T-helper 17 cell (primary cell): ENCODE data around the gene PNMA6E. TPM values are rescaled to one million over a fixed set of nuclear protein-coding genes. Genes with fewer than 3 reads are reported as not detected.

Experiments
- ATAC-seq: fragments of 150-1000 bp; cut with Tn5 transposase; 2 replicates; pipeline ENCODE4 v1.10.0; 2021; ENCODE audit warnings: mild to moderate bottlenecking, moderate library complexity
- DNase-seq, 3 donors: peaks; one replicate each; pipeline versions ENCODE4 v3.0.0 to v3.0.0-alpha.2; 2020 to 2021
- H3K9me3 ChIP-seq: one replicate; pipeline ENCODE4 v1.7.0; 2013; ENCODE audit warnings: low read length, mild to moderate bottlenecking; ENCODE audit not compliant: control insufficient read depth, poor library complexity, severe bottlenecking
- H3K27ac Mint-ChIP-seq: one replicate; pipeline ENCODE4 v1.8.0; 2022; ENCODE audit warnings: mild to moderate bottlenecking, moderate library complexity, mixed read lengths
- H3K27me3 Mint-ChIP-seq: one replicate; pipeline ENCODE4 v1.8.0; 2022; ENCODE audit warnings: mixed read lengths
- H3K36me3 Mint-ChIP-seq: one replicate; pipeline ENCODE4 v1.8.0; 2022; ENCODE audit warnings: low read depth, mixed read lengths
- H3K4me1 Mint-ChIP-seq: one replicate; pipeline ENCODE4 v1.8.0; 2022; ENCODE audit warnings: mild to moderate bottlenecking, mixed read lengths
- H3K4me3 Mint-ChIP-seq: one replicate; pipeline ENCODE4 v1.8.0; 2022; ENCODE audit warnings: mild to moderate bottlenecking, moderate library complexity, mixed read lengths
- total RNA-seq, 4 donors: library from RNA in 2 of 4; stranded (reverse) in 2 of 4; gene quantifications; one replicate each; pipeline ENCODE4 v1.2.3 and lab custom pipeline; 2022 to 2026

PNMA6E gene
- total RNA-seq, 2 donors from 2014 or later = not detected

DNA sequence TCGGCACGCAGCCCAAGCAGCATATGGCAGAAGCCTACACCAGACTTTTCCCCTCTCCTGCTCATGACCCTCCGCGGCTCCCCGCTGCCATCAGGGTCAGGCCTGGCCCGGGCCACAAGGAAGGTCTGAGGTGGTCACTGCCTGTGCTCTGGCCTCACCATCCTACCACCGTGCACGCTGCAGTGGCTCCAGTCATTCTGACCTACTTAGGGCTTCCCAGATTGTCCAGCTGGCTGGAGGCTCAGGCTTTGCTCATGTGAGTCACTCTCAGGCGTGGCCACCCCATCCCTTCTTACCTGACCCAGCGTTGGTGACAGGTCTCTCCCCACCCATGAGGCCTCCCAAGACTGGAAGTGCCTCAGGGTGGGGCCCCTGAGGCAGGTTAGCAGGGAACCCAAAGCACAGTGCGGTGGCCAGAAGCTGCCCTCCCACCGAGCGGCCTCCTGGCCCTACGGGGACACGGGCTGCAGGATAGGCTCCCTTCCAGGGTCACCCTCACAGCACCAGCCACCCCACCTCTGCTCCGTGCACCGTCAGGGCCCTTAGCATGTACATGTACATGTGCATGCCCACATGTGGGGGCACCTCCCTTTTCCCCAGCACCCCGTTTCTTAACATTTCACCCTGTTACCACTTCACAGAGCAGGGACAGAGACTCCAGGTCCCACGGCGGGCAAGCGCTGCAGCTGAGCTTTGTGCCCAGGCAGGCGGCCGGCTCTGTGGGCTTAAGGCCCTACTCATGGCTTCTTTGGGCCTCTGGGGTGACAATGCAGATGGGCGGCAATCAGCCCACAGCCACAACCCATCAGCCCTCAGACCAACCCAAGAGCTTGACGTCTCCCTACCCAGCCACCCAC is 42.6 kb upstream of the PNMA6E start:
- H3K27me3 Mint-ChIP-seq = no peaks in the 10 kb centered on the region
- DNase-seq (no peak), ATAC-seq (no peak)
- H3K4me3 Mint-ChIP-seq = no peak overlapping the region
- H3K9me3 ChIP-seq = no peaks in the 10 kb centered on the region
- H3K27ac Mint-ChIP-seq = no peak overlapping the region
- H3K36me3 Mint-ChIP-seq = no peaks in the 10 kb centered on the region
- H3K4me1 Mint-ChIP-seq = no peaks in the 10 kb centered on the region

DNA sequence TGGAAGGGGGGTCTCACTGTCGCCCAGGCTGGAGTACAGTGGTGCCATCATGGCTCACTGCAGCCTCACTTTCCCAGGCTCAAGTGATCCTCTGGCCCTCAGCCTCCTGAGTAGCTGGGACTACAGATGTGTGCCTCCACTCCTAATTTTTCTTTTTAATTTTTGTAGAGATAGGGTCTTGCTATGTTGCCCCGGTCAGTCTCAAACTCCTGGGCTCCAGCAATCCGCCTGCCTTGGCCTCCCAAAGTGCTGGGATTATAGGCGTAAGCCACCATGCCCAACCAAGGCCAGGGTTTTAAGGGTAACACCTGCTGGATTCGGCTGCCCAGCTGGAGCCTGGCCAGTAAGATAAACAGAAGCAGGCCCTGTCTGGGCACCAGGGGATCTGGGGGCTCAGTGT is 41.3 kb upstream of the PNMA6E start:
- no peak for ATAC-seq
- Mint-ChIP-seq H3K4me3 (no peak overlapping the region), H3K4me1 (no peaks in the 10 kb centered on the region), H3K27me3 (no peaks in the 10 kb centered on the region), H3K27ac (no peak overlapping the region), H3K36me3 (no peaks in the 10 kb centered on the region)
- no peaks in the 10 kb centered on the region for H3K9me3 ChIP-seq
- DNase-seq = no peak

GRCh38 chrX:153441981-153442380 is 40.8 kb upstream of the PNMA6E start:
- H3K27ac Mint-ChIP-seq = no peak overlapping the region
- no peaks in the 10 kb centered on the region for H3K9me3 ChIP-seq
- no peak overlapping the region for H3K4me3 Mint-ChIP-seq
- no peak for ATAC-seq
- no peak for DNase-seq
- H3K36me3 Mint-ChIP-seq = no peaks in the 10 kb centered on the region
- no peaks in the 10 kb centered on the region for H3K4me1 Mint-ChIP-seq
- no peaks in the 10 kb centered on the region for H3K27me3 Mint-ChIP-seq

GRCh38 chrX:153441296-153441695 is 40.1 kb upstream of the PNMA6E start:
- DNase-seq (no peak), ATAC-seq (no peak)
- Mint-ChIP-seq H3K4me3 (no peak overlapping the region), H3K36me3 (no peaks in the 10 kb centered on the region), H3K27ac (no peak overlapping the region), H3K4me1 (no peaks in the 10 kb centered on the region), H3K27me3 (no peaks in the 10 kb centered on the region)
- no peaks in the 10 kb centered on the region for H3K9me3 ChIP-seq

DNA sequence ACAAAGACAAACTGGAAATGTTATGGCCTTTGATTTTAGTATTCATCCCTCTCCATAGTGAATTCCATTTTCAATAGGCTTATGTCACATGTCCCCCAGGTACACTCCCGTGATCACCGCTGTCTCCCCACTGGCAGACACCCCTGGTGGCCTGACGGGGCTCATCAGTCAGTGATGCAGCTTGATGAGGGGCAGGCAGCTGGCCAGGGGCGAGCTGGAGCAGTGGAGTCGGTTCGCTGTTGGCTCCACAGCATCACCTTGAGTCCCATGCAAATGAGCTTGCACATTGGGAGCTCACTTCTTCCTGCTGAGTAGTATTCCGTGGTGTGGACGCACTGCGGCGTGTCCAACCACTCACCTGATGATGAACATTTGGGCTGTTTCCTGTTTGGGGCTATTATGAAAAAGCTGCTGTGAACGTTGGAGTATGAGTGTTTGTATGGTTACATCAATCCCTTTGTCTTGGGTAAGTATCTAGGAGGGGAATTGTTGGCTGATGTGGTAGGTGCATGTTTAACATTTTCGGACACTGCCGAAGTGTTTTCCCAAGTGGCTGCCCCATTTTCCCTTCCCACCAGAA is 39.5 kb upstream of the PNMA6E start:
- DNase-seq (no peak), ATAC-seq (no peak)
- Mint-ChIP-seq H3K27me3 (peaks cover 4% of the 10 kb centered on the region), H3K27ac (no peak overlapping the region), H3K36me3 (no peaks in the 10 kb centered on the region), H3K4me3 (no peak overlapping the region), H3K4me1 (no peaks in the 10 kb centered on the region)
- no peaks in the 10 kb centered on the region for H3K9me3 ChIP-seq

DNA sequence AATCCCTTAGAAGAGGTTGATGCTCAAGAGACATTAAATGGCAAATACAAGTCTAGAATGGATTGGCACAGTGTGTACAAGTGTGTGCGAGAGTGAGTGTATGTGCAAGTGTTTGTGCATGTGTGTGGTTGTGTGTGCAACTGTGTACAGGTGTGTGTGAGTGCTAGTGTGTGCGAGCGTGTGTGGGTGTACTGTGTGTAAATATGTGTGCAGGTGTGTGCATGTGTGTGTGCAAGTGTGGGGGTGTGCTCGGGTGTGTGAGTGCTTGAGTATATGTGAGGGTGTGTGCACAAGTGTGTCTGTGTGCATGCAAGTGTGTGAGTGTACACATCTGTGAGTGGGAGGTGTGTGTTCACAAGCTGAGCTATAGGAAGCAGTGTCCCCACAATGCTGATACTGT is 38.8 kb upstream of the PNMA6E start:
- DNase-seq (no peak), ATAC-seq (no peak)
- Mint-ChIP-seq H3K4me1 (no peaks in the 10 kb centered on the region), H3K36me3 (no peaks in the 10 kb centered on the region), H3K27ac (no peak overlapping the region), H3K4me3 (no peak overlapping the region), H3K27me3 (peaks cover 4% of the 10 kb centered on the region)
- no peaks in the 10 kb centered on the region for H3K9me3 ChIP-seq

DNA sequence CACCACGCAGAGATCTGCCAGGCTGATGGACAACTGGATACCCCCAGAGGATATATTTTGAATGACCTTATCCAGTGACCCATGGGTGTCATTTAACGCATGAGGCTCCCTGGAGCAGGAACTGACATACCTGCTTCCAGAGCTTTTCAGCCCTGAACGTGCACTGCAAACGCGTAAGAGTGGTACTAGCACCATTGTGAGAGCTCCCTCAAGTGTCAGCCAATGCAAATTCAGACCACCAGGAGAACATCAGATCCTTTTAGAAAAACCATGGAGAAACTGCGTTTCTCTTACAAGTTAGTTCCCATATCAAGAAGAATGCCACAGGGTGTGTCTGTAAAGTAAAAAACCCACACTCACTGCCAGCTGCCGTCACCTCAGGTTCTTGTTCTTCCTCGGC is 37.4 kb upstream of the PNMA6E start:
- H3K9me3 ChIP-seq = no peaks in the 10 kb centered on the region
- no peak overlapping the region for H3K4me3 Mint-ChIP-seq
- no peak for ATAC-seq
- no peak overlapping the region for H3K27ac Mint-ChIP-seq
- no peaks in the 10 kb centered on the region for H3K36me3 Mint-ChIP-seq
- peaks cover 4% of the 10 kb centered on the region for H3K27me3 Mint-ChIP-seq
- DNase-seq = no peak
- no peaks in the 10 kb centered on the region for H3K4me1 Mint-ChIP-seq

DNA sequence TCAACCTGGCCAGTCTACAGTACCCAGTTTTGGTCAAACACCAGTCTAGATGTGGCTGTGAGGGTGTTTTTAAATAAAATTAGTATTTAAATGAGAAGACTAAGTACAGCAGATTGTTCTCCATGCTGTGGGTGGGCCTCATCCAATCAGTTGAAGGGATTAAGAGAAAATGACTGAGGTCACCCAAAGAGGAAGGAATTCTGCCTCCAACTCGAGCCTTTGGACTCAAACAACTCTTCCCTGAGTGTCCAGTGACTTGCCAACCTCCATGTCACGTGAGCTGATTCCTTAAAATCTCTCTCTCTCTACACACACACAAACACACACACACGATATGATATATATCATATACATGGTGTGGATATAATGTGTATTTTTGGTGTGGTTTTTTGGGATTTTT is 34.7 kb upstream of the PNMA6E start:
- peaks cover 4% of the 10 kb centered on the region for H3K27me3 Mint-ChIP-seq
- H3K9me3 ChIP-seq = no peaks in the 10 kb centered on the region
- H3K27ac Mint-ChIP-seq = no peak overlapping the region
- no peaks in the 10 kb centered on the region for H3K4me1 Mint-ChIP-seq
- no peaks in the 10 kb centered on the region for H3K36me3 Mint-ChIP-seq
- ATAC-seq = no peak
- no peak overlapping the region for H3K4me3 Mint-ChIP-seq
- DNase-seq = no peak

DNA sequence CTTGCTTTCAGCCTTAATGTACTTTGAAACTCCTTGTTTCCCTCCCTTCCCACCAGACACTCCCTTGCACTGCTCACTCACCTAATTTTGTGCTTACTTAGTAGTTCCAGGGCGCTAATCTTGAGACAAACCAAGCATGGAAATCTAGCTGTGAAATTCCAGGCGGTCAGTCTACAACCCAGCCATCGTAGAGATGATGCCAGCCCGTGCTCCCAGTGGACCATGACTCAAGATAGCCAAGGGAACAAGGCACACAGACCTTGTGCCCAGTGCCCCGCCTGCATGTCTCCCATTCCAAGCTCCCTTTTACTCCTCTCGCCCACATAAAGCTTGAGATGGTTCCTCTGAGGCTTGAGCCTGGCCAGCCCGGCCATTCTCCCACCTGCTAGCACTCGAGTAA is 33.7 kb upstream of the PNMA6E start:
- Mint-ChIP-seq H3K4me3 (no peak overlapping the region), H3K4me1 (no peaks in the 10 kb centered on the region), H3K27ac (no peak overlapping the region), H3K27me3 (peaks cover 4% of the 10 kb centered on the region), H3K36me3 (no peaks in the 10 kb centered on the region)
- DNase-seq (no peak), ATAC-seq (no peak)
- no peaks in the 10 kb centered on the region for H3K9me3 ChIP-seq

GRCh38 chrX:153433781-153434285 is 32.7 kb upstream of the PNMA6E start:
- DNase-seq (no peak), ATAC-seq (no peak)
- no peaks in the 10 kb centered on the region for H3K9me3 ChIP-seq
- H3K27me3 Mint-ChIP-seq = peaks cover 4% of the 10 kb centered on the region
- H3K4me1 Mint-ChIP-seq = no peaks in the 10 kb centered on the region
- no peaks in the 10 kb centered on the region for H3K36me3 Mint-ChIP-seq
- H3K4me3 Mint-ChIP-seq = no peak overlapping the region
- no peak overlapping the region for H3K27ac Mint-ChIP-seq

- Mint-ChIP-seq H3K4me3 (no peak overlapping the region), H3K4me1 (no peaks in the 10 kb centered on the region), H3K27ac (no peak overlapping the region), H3K36me3 (no peaks in the 10 kb centered on the region), H3K27me3 (peaks cover 4% of the 10 kb centered on the region)
- ATAC-seq (no peak), DNase-seq (no peak)
- H3K9me3 ChIP-seq = no peaks in the 10 kb centered on the region
Measured at GRCh38 chrX:153433161-153433680, 32.1 kb upstream of the PNMA6E start.

GRCh38 chrX:153430796-153431195 is 29.6 kb upstream of the PNMA6E start:
- H3K27ac Mint-ChIP-seq = no peak overlapping the region

DNA sequence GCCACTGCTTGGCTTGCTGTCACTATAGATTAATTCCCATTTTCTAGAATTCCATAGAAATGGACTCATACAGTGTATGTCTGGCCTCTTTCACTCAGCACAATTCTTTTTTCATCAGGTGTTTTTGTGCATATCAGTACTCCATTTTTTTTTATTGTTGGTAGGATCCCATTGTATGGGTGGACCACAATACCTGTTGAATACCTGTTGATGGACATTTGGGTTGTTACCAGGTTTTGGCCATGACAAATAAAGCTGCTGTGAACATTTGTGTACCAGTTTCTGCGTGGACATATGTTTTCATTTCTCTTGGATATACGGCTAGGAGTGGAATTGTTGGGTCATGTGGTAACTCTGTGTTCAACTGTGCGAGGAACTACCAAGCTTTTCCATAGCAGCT is 25.1 kb upstream of the PNMA6E start:
- Mint-ChIP-seq H3K4me3 (no peak overlapping the region), H3K36me3 (no peaks in the 10 kb centered on the region), H3K27me3 (no peaks in the 10 kb centered on the region), H3K27ac (no peak overlapping the region), H3K4me1 (no peaks in the 10 kb centered on the region)
- DNase-seq = no peak
- H3K9me3 ChIP-seq = no peaks in the 10 kb centered on the region
- no peak for ATAC-seq

More at GRCh38 chrX:153430796-153431195, 29.6 kb upstream of the PNMA6E start:
- no peaks in the 10 kb centered on the region for H3K9me3 ChIP-seq
- DNase-seq (no peak), ATAC-seq (no peak)
- Mint-ChIP-seq H3K36me3 (no peaks in the 10 kb centered on the region), H3K4me1 (no peaks in the 10 kb centered on the region), H3K4me3 (no peak overlapping the region), H3K27me3 (no peaks in the 10 kb centered on the region)
